ENCODE results near the gene CT47C1.

Gene CT47C1

DNA sequence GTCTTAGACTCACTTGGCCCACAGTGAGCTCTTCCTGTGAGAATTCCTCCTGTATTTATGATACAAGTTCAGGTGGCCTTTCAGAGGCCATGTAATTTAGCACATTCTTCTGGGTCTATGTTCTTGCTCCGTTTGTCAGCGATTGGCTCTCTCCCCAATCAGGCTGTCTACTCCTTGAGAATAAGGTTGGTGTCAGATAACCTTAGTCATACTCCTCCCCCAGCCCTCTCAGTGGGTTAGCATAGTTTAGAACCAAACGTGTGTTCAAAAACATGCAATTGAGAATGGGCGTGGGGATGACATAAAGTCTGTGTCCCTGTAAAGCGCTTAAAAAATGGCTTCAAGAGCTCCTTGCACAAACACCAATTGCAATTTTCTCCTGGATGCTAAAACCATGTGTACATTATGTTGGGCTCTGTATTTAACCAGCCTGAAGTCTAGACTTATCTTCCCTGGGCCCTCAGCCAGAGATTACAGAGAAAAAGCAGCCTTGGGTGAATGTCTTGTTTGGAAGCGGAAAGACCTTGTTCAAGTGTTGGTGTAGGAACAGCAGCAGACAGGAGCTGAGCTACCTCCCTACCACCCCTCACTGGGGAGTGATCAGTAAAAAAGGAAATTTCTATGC, 9.9 kb upstream of the CT47C1 start:
- H3K4me3 ChIP-seq (ENCODE audit: low read length), result no peak overlapping the region
- no peak for TF ChIP-seq ZNF274 (IDR thresholded peaks at IDR 0.05; ENCODE audit: low read depth, low read length)

DNA sequence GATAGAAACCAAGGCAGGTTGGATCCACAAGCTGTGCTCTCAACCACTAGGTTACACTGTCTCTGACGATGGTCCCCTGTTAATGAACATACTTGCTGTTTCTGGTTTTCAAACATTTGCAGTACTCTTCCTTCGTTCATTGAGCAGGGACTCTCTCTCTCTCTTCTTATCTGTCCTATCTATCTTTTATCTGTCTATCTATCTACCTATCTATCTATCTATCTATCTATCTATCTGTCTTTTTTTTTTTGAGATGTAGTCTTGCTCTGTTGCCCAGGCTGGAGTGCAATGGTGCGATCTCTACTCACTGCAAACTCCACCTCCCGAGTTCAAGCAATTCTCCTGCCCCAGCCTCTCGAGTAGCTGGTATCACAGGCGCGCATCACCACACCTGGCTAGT, 9.4 kb upstream of the CT47C1 start:
- TF ChIP-seq ZNF274 (IDR thresholded peaks at IDR 0.05; ENCODE audit: low read depth, low read length), result no peak
- no peak overlapping the region for H3K4me3 ChIP-seq (ENCODE audit: low read length)

DNA sequence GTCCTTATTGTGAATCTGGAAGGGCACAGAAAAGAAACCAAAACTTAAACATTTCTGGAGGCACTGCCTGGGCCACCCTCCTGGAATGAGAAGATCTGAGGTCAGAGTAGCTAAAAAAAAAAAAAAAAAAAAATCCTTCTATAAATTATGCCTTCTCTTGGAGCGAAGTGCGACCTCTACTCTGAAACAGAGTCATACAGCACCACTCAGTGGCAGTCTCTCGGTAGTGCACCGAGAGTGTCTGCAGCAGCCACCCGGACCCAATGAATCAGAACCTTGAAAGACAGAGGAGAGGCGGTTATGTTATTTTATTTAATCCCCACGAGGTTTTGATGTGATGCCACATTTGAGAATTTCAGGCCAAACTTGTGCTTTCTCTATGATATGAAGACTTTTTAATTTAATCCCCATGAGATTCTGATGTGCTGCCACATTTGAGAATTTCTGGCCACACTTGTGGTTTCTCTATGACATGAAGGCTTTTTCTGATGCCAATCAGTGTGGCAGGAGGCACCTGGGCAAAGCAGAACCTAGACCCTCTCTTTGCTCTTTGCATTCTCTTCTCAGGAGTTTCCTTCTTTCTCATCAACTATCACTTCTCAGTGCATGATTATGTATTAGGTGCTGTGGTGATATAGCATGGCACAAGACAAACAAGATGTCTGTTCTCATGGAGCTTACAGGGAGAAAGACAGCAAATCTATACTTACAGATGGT, 5.6 kb upstream of the CT47C1 start:
- H3K4me3 ChIP-seq (ENCODE audit: low read length), result no peak overlapping the region
- no peak for TF ChIP-seq ZNF274 (IDR thresholded peaks at IDR 0.05; ENCODE audit: low read depth, low read length)

DNA sequence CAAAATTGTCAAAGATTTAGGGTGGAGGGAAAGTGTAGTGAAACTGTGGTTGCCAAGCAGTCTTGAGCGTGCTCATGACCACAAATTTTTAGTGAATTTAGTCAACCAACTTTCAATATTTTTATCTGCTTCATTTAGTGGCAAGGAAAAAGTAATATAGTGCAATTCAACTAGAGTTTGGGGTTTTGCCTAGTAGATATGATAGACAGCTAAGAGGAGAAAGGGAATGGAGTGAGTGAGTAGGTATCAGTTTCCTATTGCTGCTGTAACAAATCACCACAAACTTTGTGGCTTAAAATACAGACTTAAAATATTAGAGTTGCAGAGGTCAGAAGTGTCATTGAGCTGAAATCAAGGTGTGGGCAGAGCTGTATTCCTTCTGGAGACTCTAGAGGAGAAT, 3.7 kb upstream of the CT47C1 start:
- H3K4me3 ChIP-seq (ENCODE audit: low read length), result no peak overlapping the region
- TF ChIP-seq ZNF274 (IDR thresholded peaks at IDR 0.05; ENCODE audit: low read depth, low read length), result no peak

DNA sequence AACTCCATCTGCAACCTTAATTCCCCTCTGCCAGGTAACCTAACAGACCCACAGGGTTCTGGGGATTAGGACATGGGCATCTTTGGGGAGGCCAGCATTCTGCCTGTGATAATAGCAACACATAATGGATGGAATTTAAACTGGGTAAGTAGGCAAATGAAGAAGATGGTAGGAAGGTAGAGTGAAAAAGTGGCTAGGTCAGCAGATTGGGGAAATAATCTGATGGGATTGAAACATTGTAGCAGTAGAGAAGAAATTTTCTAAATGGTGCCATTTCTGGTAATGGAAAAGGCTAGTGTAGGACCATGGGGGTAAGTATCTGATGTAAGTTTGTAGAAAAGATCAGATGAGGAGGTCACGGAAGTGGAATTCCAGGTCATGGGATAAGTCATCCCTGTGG, 3.0 kb upstream of the CT47C1 start:
- no peak for TF ChIP-seq ZNF274 (IDR thresholded peaks at IDR 0.05; ENCODE audit: low read depth, low read length)
- no peak overlapping the region for H3K4me3 ChIP-seq (ENCODE audit: low read length)

DNA sequence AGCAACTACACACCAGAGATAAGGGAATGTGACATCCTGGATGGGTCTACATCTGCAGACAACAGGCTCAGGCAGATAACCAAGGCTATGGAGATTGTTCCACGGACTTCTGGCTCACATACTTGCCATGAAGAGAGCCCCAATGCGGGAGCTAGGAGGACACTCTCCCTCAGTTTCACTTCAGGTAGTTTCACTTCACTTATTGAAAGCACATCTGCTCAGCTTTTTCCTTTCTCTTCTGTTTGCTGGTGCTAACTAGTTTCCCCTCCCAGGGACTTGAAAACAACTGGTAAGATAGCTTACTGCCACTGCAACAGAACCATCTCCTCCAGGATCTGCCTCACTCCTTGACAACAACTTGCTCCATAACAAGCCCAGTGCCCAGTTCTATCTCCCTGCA, 1.4 kb upstream of the CT47C1 start:
- no peak for TF ChIP-seq ZNF274 (IDR thresholded peaks at IDR 0.05; ENCODE audit: low read depth, low read length)
- H3K4me3 ChIP-seq (ENCODE audit: low read length), result no peak overlapping the region

DNA sequence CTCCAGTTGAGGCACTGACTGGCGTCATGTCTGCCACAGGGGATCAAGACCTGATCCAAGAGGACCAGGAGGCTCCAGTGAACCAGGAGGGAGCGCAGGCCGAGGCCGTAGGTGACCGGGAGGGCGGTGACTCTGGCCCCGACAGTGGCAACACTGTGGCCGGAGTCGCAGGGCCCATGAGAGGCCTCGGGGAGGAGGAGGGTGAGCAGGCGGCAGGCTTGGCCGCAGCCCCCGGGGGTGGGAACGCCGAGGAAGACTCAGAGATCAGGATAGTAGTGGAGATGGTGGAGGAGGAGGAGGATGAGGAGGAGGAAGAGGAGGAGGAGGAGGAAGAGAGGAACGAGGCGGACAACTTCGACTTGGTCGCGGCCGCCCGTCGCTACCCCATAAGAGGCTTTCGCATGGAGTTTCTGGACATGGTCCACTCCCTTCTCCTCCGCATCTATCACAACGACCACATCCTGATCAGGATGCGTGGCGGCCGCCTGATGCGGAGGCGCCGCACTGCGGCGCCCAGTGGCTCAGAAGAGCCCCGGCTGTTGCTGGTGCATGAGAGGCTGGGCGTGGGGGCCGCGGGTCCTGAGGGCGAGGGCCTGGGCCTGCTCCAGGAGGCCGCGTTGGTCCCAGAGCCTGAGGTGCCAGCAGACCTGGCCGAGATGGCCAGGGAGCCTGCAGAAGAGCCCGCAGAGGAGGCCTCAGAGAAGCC, 560 bp downstream of the CT47C1 start:
- H3K4me3 ChIP-seq (ENCODE audit: low read length), result no peak overlapping the region
- TF ChIP-seq ZNF274 (IDR thresholded peaks at IDR 0.05; ENCODE audit: low read depth, low read length), result no peak

DNA sequence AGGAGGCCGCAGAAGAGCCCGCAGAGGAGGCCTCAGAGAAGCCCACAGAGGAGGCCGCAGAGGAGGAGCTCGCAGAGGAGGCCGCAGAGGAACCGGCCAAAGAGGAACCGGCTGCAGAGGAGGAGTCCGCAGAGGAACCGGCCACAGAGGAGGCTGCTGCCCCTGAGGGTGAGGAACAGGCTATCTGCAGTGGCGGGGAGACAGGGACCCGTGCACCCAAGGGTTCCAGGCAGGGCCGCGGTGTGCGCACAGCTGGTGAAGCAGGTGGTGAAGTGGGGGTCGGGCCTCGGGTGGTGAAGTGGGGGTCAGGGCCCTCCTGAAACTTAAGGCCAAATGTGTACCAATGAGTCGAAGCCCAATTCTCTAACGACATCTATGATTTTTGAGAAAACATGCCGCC, 1.1 kb downstream of the CT47C1 start:
- no peak overlapping the region for H3K4me3 ChIP-seq (ENCODE audit: low read length)
- no peak for TF ChIP-seq ZNF274 (IDR thresholded peaks at IDR 0.05; ENCODE audit: low read depth, low read length)

DNA sequence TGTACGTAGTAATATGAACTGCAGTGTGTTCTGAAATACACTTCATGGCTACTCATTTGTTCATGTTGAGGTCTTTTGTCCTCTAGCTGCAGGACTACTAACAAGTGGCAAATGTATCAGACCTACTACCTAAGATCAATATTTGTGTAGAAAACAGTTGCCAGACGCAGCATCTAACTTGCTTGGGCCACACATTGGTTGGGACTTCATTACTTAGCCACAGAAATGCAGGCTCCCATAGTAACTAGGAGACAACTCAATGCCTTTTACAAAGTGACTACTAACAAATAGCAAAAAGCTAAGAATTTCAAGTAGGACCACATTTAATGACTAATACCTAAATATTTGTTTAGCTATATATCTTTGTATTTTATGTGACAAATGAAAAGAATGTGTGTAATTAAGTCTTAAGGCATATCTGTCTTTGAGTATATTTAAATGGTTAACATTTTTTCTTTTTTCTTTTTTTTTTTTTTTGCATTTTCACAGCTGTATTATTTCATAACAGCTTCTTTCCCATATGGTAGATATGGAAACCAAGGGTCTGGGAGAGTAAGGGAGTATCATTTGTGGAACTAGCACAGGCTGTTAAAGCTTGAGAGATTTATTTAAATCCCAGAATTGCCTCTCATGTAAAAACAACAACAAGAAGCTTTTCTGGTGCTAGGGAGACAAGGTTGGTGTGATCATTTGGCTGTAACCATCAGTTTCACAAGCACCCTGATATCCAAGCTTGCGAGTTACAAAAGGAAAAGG, 2.7 kb downstream of the CT47C1 start:
- TF ChIP-seq ZNF274 (IDR thresholded peaks at IDR 0.05; ENCODE audit: low read depth, low read length), result no peak

DNA sequence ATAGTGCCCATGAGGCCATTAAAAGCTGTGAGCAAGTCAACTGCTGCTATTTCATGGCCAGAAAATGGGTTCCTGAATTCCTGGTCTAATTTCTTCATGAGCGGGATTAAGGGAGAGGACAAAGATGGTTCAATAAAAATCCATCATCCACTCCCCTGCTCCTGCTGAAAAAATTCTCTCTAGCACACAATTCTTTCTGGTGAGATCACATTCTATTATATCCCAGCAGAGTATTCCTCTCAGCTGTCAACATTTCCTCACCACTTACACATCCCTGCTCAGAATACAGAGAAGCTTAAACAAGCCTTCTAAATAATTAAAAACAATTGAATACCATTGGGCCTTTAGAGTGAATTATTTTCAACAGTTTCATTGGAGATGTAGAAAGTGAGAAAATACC, 9.5 kb downstream of the CT47C1 start:
- H3K4me3 ChIP-seq (ENCODE audit: low read length), result no peak overlapping the region
- TF ChIP-seq ZNF274 (IDR thresholded peaks at IDR 0.05; ENCODE audit: low read depth, low read length), result no peak

More for the DNA sequence above, 2.7 kb downstream of the CT47C1 start:
- H3K4me3 ChIP-seq (ENCODE audit: low read length), result no peak overlapping the region

DNA sequence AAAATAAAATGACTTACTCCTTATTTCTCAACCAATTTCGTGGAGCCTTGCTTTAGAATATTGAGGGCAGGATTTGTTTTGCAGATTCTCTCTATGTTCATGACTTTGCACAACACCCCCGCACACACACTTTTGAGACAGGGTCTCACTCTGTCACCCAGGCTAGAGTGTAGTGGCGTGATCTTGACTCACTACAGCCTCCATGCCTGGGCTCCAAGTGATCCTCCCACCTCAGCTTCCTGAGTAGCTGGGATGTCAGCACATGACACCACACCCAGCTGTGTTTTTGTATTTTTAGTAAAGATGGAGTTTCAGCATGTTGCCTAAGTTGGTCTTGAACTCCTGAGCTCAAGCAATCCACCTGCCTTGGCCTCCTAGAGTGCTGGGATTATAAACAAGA, 12.0 kb downstream of the CT47C1 start:
- TF ChIP-seq ZNF274 (IDR thresholded peaks at IDR 0.05; ENCODE audit: low read depth, low read length), result no peak
- H3K4me3 ChIP-seq (ENCODE audit: low read length), result no peak overlapping the region

DNA sequence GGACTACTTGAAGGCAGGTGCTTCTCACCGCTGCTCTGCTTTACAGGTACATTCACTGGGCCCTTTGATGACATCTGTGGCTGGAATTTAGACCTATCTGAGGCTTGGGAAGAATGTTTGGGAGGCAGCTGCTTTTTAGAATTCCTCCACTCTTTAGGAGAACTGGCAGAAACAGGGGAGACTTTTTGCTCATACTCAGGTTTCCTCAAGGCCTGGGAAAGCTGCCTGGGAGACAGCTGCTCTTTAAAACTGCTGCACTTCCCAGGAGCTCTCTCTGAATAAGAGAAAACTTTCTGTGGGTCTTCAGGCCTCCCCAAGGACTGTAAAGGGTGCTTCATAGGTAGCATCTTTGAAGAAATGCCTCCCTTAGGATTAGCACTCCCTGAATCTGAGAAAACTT, 14.3 kb downstream of the CT47C1 start:
- no peak for TF ChIP-seq ZNF274 (IDR thresholded peaks at IDR 0.05; ENCODE audit: low read depth, low read length)
- H3K4me3 ChIP-seq (ENCODE audit: low read length), result no peak overlapping the region

DNA sequence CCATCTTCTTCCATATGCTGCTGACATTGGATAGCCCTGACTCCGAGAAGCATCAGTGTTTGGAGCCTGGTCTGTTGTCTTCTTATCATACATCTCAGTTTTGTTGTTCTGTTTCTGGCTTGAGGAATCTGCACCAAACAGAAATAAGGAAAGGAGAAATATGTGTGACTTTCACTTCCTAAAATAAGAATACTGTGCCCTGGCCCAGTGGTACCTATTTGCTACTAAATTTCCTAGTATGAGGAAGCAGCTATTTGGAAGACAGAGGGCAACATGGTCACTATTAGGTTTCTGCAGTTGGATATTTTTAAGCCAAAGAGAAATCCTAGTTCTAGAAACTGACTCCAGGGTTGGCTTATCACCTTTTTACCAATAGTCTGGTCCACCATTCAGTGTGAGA, 16.8 kb downstream of the CT47C1 start:
- no peak for TF ChIP-seq ZNF274 (IDR thresholded peaks at IDR 0.05; ENCODE audit: low read depth, low read length)
- no peak overlapping the region for H3K4me3 ChIP-seq (ENCODE audit: low read length)

DNA sequence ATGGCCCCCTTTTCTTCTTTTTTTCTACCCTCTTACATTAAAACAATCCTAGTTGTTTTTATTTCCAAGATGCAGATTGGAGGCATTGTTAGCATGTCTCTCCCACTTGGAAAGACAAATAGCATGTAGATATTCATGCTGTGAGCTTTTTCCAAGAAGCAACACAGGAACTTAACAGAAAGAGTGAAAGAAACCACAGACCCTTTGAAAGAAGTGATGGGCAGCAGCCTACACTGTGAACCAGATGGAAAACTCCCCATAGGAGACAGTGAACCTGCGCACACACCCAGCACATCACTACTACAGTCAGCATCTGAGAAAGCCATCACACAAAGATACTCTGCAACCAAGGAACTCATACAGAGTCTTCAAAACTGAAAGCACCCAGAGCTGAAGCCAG, 17.8 kb downstream of the CT47C1 start:
- TF ChIP-seq ZNF274 (IDR thresholded peaks at IDR 0.05; ENCODE audit: low read depth, low read length), result no peak

More for the DNA sequence above, 17.8 kb downstream of the CT47C1 start:
- H3K4me3 ChIP-seq (ENCODE audit: low read length), result no peak overlapping the region
